GM12865 (cell line): ENCODE results near the gene STON1.
A peak's percentile ranks its signal among the peaks of the same experiment; 100 is the strongest.
"Not testable (repeated sequence)": the region's sequence is repeated elsewhere in the genome, so short reads cannot be mapped to it uniquely, and the experiment has no call there.

Source experiments
- DNase-seq: peaks from one replicate; pipeline ENCODE4 v3.0.0; 2010; ENCODE audit warnings: low read depth
- H3K4me3 ChIP-seq: 2 replicates; pipeline ENCODE4 v1.5.1; 2011; ENCODE audit warnings: mild to moderate bottlenecking, low read depth, low read length, control low read depth
- CTCF ChIP-seq: IDR thresholded peaks from 2 replicates; pipeline ENCODE4 v1.5.1; 2011; ENCODE audit warnings: low read length, control low read depth, low read depth, inconsistent platforms; ENCODE audit not compliant: insufficient read depth; ENCODE audit errors: missing control alignments

STON1 gene

GRCh38 chr2:48592067-48592466, 62.1 kb downstream of the STON1 start:
- no peak overlapping the region for H3K4me3 ChIP-seq
- no peak for DNase-seq
- TF ChIP-seq CTCF = no peak

- DNase-seq, H3K4me3 ChIP-seq: not testable (repeated sequence)
Measured at GRCh38 chr2:48596751-48597150, 66.8 kb downstream of the STON1 start.

GRCh38 chr2:48597492-48597891, 67.5 kb downstream of the STON1 start:
- no peak for DNase-seq
- TF ChIP-seq CTCF = no peak
- no peak overlapping the region for H3K4me3 ChIP-seq

- peak; percentile 64 for TF ChIP-seq CTCF
- DNase-seq = peak; percentile 37
- H3K4me3 ChIP-seq = no peak overlapping the region
Measured at GRCh38 chr2:48600204-48600813, 70.4 kb downstream of the STON1 start.

- no peak overlapping the region for H3K4me3 ChIP-seq
- no peak for DNase-seq
- TF ChIP-seq CTCF = no peak
Measured at GRCh38 chr2:48600917-48601316, 71.0 kb downstream of the STON1 start.

- no peak overlapping the region for H3K4me3 ChIP-seq
- TF ChIP-seq CTCF = peak; percentile 52
- peak; percentile 39 for DNase-seq
Measured at GRCh38 chr2:48601349-48601748, 71.4 kb downstream of the STON1 start.

- DNase-seq = no peak
- H3K4me3 ChIP-seq = no peak overlapping the region
- TF ChIP-seq CTCF = no peak
Measured at GRCh38 chr2:48605482-48606175, 75.7 kb downstream of the STON1 start.
